ENCODE results near the gene MTUS2.

Gene MTUS2

DNA sequence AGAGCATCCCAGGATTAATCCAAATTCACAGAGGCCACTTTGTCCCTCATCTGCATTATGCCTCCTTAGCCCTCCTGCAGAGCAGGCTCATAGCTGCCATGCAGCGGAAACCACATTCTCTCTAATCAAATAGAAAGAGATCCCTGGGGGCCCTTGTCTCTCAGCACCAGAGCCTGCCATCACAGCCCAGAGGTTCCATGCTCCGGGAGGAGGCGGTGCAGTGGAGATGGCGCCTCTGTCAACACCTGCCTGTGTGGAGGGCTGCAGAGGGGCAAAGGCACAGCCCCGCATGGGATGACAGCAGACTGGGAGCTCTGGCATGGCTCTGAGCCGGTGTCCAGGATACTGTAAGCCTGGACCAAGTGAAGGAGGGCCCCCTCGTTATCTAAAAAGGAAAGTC is 664.1 kb downstream of the MTUS2 start:
- DNase-seq (ENCODE audit: low read depth in 2 of 2) = no peak

DNA sequence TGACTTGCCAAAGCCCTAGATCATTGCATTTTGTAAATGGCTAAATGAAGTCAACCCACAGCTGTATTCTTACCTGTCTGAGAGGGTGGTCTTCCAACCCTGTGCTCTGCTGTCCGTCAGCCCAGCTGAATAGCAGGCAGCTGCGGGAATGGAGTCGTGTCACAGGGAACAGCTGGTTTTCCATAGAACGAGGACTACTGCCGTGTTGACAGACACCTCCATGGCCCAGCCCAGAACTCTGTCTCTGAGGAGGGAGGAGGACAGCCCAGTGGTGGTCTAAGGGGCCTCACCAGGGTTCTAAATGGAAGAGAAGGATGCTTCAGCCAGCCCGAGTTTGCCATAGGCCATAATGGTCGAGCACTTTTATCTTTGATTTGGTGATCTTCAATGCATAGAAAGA is 664.7 kb downstream of the MTUS2 start:
- no peak for DNase-seq (ENCODE audit: low read depth in 2 of 2)

DNA sequence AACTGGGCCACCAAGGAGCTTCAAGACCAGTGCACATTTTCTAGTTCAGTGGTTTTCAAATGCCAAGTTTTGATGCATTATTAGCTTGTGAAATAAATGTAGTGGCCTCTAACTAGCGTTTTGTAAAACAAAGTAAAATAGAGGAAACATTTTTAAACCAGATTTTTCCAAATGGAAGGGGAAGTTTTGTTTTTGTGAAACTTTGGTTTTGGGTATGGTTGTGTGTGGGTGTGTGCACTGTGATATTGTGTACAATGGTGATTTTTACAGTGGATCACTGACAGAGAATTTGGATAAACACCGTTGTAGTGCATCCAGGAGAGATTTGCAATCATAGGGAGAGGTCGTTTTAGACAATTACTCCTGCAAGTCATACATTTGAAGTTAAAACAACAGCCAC is 666.4 kb downstream of the MTUS2 start:
- DNase-seq (ENCODE audit: low read depth in 2 of 2) = no peak

DNA sequence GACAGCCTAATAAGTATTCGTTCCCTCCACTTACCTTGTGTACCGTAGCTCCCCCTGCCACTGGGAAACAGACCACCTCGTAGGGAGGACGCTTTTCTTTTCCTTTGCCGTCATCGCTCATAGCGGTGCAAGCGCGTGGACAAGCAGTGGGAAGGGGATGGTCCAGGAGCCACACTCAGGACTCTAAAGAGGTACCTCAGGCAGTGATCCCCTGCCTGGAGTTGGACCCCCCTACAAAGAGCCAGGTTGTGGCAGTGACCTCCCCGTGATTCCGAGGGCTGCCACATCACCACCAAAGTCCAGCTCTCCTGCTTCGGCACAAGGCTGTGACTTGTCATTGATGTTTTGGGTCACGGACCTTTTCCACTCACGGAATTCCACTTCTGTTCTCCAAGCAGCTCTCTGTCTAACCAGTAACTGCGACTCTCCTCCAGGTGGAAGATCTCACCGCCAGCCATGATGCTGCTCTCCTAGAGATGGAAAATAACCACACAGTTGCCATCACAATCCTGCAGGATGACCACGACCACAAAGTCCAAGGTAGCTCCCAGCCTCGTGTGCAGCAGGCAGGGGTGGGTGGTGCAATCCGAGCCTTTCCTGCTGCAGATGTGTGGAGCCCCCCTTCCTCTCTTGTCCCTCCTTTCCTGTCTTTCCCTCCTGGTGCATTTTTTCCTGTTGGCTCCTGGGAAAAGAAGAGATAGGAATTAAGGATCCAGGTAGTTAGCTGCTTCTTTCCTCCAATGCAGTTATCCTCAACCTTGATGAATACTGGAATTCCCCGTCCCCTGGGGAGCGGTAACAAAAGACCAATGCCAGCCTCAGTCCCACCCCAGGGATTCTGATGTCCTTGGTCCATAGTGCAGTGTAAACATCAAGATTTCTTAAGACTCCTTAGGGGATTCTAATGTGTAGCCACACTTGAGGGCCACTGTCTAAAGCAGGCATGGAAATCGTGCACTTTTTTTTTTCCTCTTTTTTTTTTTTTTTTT is 667.6 kb downstream of the MTUS2 start:
- DNase-seq (ENCODE audit: low read depth in 2 of 2) = no peak

DNA sequence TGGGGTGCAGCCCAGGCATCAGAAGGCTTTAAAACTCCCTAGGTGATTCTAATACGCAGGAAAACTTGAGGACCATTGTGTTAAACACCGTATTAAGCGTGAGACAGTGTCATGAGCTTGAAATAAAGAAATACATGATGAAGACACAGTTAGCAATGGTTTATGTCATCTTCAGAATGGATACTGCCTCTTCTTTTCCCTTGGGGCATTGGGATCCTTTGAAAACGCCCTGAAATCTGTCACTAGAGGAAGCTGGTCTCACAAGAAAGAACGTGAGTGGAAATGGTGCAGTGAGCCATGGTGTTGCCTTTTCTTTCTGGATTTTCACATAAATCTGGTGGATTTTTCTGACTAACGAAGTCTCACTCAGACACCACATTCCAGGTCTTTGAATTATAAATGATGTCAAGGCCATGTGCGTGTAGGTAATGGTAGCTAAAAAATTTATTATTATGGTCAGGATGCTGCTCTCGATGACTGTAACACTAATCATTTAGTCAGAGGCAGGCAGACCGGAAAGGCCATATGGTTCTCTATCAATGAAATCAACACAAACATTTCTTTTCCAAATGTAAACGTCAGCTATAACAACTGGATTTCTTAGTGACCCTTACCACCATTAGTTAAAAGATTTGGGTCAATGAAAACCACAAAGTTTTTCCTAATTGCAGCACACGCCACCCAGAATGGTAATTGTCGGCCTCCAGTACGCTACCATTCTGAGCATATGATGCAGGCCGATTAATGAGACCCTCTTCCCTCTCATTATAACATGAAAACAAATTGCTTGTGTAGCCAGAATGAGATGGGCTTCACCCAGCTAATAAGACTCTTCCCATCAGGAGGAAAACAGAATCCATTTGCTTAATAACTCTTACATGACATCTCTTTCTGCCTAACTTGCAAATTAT is 669.8 kb downstream of the MTUS2 start:
- DNase-seq (ENCODE audit: low read depth in 2 of 2) = no peak

DNA sequence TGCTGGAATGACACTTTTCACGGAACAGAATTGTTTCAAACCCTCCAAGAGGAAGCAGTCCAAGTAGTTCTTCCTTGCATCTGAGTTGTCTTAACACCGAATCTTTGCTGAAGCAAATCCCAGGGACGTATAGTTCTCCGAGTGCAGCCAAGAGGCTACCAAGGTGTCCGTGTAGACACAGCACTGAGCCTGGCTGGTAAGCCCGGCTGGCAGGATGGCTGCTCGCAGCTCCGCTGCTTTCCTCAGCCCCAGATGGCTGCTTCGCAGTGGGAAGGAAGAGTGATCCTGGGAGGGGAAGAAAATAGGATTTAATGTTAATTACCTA is 670.4 kb downstream of the MTUS2 start:
- DNase-seq (ENCODE audit: low read depth in 2 of 2) = no peak

DNA sequence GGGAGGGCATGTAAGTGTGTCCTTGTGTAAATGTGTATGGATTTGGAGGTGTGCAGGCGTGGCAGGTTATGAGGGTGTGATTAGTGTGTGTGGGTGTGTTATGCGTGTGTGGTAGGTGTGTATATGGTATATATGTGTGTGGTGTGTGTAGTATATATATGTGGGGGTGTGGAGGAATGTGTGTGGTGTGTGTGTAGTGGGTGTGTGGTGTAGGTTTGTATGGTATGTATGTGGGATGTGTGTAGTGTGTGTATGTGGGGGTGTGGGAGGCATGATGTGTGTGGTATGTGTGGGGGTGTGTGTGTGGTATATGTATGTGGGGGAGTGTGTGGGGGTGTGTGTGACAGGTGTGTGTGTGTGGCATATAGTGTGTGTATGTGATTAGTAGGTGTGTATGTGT is 671.1 kb downstream of the MTUS2 start:
- no peak for DNase-seq (ENCODE audit: low read depth in 2 of 2)

DNA sequence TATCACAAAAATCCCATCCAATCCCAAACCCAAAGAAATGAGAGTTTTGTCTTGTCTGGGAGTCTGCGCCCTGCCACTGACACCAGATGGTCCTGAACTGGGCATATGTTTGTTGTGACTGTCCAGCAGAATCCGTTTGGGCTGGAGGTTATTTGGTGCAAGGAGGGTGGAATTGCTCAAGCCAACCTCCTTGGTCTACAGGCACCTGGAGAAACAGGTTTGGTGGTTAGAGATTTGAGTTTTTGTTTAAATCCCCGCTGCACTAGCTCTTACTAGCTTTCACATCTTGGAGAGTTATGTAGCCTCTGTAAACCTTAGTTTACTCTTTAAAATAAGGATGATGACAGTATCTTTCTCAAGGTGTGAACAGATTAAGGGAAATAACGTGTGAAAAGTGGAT is 673.7 kb downstream of the MTUS2 start:
- DNase-seq (ENCODE audit: low read depth in 2 of 2) = no peak

DNA sequence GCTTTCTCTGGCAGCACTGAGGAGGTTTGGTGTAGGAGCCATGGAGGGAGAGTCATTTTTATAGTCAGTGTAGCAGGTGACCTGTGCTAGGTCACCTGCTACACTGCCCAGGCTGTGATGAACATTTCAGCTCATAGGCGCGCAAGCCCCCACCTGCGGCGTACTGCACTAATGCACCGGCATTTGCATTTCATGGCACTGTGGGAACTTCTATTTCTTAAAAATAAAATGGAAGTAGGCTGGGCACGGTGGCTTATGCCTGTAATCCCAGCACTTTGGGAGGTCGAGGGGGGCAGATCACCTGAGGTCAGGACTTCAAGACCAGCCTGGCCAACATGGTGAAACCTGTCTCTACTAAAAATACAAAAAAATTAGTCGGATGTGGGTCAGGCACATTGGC is 674.4 kb downstream of the MTUS2 start:
- no peak for DNase-seq (ENCODE audit: low read depth in 2 of 2)

DNA sequence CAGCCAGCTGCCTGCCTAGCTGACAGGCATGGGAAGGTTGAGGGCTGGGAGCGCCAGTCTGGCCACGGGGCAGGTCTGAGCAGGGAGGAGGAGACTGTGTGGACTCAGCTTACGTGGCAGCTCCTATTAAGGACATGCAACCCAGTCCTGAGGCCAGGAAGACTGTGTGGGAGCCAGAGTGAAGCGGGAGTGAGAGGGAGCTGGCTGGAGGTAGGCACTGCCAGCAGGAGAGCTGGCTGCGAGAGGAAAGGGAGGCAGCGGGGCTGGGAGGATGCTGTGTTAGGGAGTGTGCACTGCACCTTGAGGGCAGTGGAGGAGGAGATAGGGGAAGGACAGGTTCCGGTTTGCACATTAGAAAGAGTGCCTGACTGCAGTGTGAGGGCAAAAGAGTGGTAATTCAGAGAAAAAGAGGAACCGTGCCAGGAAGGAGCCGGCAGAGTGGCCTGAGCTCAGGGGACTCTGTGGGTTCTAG is 676.1 kb downstream of the MTUS2 start:
- no peak for DNase-seq (ENCODE audit: low read depth in 2 of 2)

DNA sequence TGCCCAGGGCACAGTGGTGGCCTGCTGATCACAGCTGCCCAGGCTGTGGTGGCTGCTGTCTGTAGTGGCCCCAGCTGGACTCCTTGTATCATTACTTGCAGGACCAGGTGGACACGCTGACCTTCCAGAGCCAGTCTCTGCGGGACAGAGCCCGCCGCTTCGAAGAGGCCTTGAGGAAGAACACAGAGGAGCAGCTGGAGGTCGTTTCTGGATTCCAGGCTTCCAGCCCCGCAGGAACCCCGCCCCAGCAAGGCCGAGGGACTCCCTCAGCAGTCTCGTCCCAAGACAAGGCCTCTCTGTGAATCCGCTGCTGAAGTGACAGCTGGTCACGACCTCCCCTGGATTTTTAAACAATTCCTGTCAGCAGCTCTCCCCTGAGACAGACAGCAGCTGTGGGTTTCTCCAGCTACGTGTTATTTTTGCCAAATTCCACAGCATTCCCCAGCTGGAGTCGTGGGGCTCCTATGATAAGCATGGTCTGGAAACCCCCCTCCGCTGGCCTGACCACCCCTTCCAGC is 677.1 kb downstream of the MTUS2 start:
- DNase-seq (ENCODE audit: low read depth in 2 of 2) = no peak

DNA sequence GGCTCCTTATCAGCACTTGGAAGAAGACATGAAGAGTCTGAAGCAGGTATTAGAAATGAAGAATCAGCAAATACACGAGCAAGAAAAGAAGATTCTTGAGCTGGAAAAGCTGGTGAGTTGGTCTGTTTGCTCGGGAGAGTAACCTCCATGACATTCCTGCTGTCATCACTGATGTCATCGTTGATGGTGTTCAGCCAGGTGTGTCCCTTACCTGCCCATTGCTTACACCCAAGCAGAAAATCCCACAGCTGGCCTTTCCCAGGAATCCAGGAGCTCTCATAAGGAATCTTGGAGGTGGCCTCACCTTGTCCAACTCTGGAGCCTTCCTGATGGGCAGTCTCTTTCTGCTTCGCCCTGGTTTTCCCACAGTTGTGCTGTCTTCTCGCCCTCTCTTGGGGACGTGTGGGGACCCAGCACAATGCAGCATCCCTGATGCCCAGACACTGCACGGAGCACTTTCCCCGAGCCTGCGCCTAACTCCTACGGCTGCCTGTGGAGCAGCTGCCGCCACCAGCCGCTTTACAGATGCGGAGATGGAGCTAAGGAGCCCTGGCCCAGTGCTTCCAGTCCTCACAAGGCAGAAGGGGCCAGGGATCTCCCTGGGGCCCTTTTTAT is 678.4 kb downstream of the MTUS2 start:
- no peak for DNase-seq (ENCODE audit: low read depth in 2 of 2)

DNA sequence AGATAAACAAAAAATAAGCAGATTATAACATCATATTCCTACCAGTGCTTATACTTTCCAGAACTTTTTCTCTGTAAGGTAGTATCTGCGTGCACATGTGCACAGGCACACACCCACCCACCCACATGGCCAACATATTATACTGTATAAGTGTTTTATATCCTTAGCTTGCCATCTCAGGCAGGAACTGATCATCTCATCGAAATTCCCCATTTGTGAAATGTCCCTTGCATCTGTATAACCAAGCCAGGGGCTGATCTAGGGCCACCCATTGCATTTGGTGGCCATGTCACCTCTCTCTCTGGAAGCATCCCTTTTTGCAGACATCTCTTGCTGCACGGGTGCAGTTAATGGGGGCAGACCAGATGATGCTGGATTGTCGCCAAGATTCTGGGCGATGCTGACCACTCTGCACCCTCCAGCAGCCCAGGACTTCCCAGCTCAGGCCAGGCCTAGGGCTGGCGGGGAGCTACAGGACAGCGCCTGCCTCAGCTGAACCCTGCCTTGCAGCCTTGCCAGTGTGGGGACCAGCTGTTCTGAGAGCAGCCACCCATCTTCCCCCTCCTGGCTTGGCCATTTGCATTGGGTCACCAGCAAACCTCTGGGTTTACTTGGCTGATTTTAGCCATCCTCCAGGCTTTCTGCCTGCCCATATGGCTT is 679.5 kb downstream of the MTUS2 start:
- DNase-seq (ENCODE audit: low read depth in 2 of 2) = no peak

DNA sequence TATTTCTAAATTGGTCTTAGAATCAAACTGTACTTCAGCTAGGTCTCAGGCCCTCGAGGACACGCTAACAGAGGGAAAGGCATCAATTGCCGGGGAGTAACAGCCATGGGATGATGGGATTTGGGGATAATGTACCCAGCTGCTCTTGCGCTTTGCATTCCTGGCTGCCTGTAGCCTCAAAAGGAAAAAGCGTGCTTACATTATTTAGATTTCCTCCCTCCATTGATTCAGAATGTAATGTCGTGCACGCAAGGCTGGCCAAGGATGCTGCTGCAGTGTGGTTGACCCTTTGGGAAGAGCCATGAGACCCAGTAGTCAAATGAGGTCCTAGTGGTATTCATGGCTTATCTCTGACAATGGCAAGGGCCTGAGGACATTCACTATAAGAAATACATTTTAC is 680.2 kb downstream of the MTUS2 start:
- DNase-seq (ENCODE audit: low read depth in 2 of 2) = no peak

DNA sequence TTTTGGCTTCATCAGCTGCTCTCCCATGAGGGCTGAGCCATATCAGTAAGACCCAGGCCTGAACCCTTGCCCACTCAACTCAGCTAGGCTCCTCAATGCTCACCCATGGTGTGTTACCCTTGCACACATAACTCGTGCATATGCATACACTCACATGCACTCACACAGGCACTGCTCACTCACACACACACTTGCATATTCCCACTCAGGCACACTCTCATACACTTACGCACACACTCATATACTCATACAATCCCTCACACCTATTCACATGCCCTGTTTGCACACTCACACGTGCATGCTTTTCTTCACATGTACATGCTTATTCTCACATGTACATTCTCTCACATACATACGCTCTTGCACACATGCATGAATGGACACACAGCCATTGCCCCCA is 681.5 kb downstream of the MTUS2 start:
- no peak for DNase-seq (ENCODE audit: low read depth in 2 of 2)

DNA sequence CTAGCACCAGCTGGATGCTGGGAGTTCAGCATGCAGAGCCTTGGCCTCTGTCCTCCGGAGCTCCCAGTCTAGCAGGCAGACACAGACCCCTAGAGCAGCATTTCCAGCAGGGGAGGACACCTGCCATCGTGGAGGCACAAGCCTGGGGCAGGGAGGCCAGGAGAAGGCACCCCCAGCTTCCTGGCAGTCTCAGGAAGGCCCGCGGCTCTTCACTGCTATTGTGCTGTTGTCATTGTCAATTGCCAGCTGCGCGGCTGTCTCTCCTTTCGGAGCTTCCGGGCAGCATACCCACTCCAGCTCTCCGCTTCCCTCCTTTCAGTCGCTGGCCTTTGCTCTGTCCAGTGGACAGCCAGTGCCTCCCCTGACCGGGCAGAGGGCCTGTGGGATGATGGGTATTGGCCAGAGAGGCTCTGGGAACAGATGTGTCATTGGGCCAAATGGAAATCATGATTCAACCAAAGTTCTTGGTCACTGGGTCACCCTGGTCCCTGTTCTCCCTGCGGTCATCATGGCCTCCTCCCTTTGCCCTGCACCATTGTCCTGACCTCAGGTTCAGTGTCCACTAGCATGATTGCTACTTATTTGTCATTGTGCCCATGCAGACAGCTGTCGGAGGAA is 682.4 kb downstream of the MTUS2 start:
- DNase-seq (ENCODE audit: low read depth in 2 of 2) = no peak

DNA sequence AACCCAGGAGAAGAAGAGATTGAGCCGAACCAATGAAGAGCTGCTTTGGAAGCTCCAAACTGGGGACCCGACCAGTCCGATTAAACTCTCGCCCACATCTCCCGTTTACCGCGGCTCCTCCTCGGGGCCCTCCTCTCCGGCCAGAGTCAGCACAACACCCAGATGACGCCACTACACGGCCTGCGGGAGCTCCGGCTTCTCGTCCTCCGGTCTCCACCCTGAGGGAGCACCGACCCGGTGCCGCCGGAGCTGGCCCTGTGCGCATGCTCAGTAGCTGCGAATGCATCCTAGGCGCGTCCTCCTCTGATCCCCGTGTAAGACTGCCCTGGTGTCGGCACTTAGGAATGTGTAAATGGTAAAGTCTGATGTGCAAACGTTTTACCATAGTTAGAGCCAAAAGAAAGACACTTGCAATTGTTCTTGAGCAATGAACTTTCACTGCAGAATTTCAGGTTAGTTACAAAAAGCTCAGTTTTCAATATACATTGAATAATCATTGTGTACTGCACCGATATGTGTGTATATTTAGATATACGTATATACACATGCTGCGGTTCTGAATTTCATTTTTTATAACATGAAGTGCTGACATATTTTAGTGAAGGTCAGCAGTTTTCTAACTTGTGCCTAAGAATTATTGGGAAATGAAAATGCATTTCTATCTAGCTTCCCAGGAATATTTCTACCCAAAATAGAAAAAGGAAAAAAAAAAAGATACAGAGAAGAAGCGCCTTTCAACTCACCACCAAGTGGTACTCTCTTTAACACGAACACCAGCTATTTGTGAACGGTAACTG is 683.1 kb downstream of the MTUS2 start:
- DNase-seq (ENCODE audit: low read depth in 2 of 2) = no peak

DNA sequence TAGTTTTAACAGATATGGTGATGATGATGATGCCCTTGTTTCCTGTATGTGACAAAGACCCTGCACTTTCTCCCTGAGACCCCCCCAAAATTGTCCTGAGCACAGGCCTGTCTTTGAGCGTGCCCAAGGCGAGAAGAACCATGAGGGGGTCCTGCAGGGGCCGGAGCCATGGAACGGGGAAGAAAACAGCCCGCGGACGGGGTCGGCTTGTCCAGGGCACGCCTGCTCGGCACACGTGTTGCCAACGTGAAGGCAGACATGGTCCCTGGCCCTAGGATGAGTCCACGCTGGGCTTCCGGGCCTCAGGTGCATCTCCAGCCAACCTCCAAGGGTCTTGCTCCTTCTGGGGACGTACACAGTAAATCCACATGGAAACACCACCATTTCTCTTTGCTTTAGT is 684.6 kb downstream of the MTUS2 start:
- DNase-seq (ENCODE audit: low read depth in 2 of 2) = no peak

DNA sequence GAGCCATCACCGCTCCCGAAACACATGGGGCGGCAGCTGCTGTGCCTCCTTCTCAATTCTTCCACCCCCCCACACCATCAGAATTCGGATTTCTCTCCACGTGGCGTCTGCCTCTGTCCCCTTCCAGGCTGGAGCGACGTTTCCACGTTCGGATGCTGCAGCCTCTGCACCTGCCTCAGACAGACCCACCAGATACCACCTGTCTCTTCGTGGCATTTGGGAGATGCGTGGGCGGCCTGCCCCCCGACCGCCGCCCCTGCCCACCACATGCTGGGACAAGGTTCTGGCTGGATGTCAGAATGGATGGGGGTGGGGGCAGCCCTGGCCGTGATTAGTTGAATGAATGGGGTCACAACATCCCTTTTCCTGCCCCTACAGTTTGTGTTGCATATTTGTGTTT is 685.4 kb downstream of the MTUS2 start:
- no peak for DNase-seq (ENCODE audit: low read depth in 2 of 2)

DNA sequence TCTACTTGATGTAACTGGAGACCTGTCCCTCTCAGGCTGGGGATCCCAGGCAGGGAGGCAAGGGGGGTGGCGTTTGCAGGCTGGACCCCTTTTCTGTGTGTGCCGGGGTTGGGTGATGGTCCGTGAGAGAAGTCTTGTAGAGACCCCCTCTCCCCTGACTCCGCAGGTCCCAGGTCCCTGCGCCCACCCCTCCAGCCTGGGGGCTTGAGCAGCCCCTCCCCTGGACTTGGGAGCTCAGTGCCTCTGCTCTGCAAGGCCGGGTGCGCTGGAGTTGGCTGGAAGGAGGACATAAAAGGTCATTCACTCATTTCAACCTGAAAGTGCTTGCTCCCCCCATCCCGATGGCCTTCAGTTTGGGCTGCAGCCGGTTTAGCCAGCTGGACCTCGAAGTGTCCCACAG is 685.8 kb downstream of the MTUS2 start:
- DNase-seq (ENCODE audit: low read depth in 2 of 2) = no peak

Data from stimulated activated CD8-positive, alpha-beta memory T cell treated with anti-CD3 and anti-CD28 coated beads, Interleukin-7, amount 100 ng/mL, for 4 hours (primary cell).